NCI-H1092 treated with DMSO at 0.1 percent for 48 hours (cell line): ENCODE results near the gene FBLN2.

Source experiments
- DNase-seq: peaks from one replicate; lab custom pipeline; 2025; lab: John Stamatoyannopoulos, UW

The FBLN2 gene

GRCh38 chr3:13532085-13532484 is 16.8 kb upstream of the FBLN2 start:
- DNase-seq: no peak

DNA sequence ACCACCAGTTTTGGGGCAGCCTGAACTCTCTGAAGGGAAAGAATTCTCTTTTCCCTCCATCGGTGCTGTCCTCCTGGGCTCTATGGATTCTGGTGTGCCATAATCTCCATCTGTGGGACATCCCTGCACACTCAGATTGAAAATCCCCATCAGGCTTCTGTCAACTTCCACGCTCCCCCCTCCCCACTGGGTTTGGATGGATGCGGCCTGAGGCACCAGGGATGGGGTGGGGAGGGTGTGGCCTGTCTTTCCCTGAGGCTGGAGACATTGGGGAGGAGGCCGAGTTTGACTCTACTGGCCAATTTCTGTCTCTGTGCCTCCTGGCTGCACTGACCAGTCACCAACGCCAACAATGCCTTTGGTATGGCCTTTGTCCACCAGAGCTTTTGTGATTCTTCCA is 16.3 kb upstream of the FBLN2 start:
- DNase-seq: no peak

GRCh38 chr3:13533885-13534301 is 15.0 kb upstream of the FBLN2 start:
- DNase-seq: no peak

DNA sequence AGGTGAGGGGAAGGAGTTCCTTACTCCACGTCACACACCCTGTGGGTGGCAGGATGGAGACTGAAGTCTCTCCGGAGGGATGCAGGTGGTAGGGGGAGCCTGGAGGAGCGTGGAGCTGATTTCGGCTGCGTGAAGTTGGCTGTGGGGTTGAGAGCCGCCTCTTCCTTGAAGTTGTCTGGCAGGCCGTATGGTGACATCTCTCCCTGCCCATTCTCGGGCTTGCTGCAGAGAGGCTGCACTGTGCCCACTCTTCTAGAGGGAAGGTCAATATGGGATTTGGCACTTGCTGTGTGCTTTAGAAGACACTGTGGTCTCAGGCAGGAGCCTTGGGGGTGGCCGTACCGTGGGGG is 13.4 kb upstream of the FBLN2 start:
- DNase-seq: no peak

- DNase-seq: no peak
Observed at GRCh38 chr3:13535905-13536304, 13.0 kb upstream of the FBLN2 start.

DNA sequence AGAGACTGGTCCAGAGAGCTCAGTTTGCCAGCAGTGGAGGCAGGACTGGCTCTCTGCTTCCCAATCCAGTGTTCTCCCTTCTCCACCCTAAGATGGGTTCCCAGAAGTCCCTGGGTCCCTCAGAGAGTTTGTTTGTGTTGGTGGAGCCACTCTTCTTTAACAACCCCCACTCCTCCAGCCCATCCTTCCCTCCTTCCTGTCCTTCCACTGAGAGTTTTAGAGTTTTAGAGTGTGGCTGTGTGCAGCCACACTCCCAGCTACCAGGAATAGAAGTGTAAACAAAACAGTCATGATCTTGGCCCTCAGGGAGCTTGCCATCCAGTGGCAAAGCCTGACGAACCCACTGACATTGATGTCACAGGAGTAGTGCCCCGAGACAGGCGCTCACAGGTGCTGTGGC is 12.5 kb upstream of the FBLN2 start:
- no peak for DNase-seq

DNA sequence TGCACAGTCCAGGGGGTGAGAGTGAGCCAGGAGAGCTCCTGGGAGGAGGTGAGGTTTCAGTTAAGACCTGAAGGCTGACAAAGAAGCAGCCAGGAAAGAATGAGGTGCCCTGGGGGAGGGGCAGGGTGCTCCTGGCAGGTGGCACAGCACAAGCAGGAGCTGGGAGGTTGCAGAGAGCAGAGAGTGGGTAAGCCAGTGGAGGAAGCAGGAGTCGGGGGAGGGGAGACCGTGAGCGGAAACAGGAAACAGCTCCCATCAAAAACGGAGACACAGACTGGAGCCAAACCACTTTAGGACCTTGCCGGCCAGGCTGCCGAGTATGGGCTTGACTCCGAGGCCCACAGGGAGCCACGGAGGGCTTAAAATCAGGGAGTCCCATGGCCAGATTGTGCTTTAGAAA is 12.1 kb upstream of the FBLN2 start:
- no peak for DNase-seq

- no peak for DNase-seq
Observed at GRCh38 chr3:13537244-13537908, 11.5 kb upstream of the FBLN2 start.

GRCh38 chr3:13537909-13538296 is 11.0 kb upstream of the FBLN2 start:
- no peak for DNase-seq

DNA sequence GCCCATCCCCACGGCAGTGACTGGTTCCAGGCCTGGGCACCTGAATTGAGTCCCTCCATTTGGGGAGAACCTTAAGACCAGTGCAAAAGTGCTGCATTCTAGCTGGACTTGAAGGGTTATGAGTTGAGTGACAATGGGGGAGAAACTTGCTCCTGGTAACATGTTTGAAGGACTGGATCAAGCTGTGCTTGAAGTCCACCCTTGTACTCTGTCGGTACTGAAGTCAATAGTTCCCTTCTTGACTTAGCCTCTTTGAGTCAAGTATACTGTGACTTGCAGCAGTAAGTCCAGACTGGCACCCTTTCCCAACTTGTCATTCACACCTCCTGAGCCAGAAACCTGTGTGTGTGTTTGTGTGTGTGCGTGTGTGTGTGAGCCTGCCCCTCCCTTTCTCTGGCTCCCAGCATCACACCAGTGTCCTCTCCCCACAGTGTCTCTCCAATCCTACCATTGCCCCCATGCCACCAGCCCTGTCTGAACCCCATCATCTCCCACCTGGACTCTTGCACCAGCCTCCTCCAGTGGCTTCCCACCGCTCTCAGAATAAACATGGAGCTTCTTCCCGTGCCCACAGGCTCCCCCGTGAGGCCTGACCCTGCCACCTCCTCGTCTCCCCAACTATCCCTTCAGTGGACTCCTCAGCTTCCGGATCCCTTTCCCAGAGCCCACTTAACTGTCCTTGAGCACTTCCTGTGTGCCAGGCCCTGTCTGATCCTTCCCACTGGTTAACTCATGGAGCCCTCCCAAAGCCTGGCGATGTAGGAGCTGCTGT is 10.2 kb upstream of the FBLN2 start:
- no peak for DNase-seq

GRCh38 chr3:13539292-13539638 is 9.7 kb upstream of the FBLN2 start:
- no peak for DNase-seq

GRCh38 chr3:13539671-13540070 is 9.3 kb upstream of the FBLN2 start:
- DNase-seq: no peak

GRCh38 chr3:13540297-13540995 is 8.5 kb upstream of the FBLN2 start:
- DNase-seq: no peak

- DNase-seq: no peak
Observed at GRCh38 chr3:13541691-13542090, 7.2 kb upstream of the FBLN2 start.

DNA sequence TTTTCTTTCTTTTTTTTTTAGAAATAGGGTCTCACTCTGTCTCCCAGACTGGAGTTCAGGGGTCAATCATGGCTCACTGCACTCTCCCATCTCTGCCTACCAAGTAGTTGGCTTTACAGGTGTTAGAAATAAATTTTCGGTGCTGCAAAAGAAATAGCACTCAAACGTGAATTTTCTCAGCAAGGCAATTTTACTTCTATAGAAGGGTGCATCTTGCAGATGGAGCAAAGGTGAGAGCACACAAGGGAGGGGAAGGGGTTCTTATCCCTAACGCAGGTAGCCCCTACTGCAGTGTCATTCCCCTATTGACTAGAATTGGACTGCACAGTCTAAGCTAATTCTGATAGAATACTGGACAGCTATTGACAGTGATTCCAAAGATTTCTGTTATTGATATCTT is 6.8 kb upstream of the FBLN2 start:
- no peak for DNase-seq

DNA sequence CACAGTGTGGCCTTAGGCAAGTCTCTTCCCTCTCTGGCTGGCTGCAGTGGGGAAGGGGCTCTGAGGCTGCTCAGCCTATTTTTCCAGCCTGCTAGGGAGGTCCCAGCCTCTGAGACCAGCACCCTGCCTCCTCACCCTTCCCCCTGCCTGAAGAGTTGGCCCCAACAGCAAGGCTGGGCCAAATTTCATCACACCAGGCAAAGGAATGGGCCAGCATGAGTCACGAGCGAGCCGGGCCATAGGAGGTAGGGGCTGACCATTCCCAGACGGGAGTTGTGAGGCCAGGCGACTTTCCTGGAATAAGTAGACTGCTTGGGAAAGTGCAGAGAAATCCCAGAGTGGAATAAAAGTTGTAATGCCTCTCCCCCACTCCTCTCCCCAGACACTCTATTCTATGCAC is 5.7 kb upstream of the FBLN2 start:
- no peak for DNase-seq

DNA sequence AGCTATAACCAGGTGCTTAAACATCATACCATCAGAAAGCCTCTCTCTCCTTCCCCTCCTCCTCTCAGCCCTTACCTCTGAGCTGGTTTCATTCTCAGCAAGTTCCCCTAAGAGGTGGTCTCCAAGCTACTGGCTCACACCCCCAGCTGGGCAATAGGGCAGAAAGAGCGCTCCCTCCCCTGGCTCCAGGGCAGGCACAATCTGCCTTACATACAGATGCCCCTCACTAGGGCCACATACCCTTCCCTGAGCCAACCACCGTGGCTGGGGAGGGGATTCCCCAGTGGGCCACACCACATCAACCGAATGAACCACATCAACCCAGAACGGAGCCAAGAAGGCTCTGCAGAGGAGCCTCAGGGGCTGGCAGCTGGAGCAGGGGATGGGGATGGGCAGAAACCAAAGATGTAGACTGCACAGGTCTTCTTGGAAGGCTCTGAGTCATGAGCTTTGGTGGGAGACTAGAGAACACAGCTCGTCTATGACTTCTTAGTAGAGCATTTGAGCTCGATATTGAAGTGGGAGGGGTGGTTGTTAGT is 4.6 kb upstream of the FBLN2 start:
- no peak for DNase-seq

DNA sequence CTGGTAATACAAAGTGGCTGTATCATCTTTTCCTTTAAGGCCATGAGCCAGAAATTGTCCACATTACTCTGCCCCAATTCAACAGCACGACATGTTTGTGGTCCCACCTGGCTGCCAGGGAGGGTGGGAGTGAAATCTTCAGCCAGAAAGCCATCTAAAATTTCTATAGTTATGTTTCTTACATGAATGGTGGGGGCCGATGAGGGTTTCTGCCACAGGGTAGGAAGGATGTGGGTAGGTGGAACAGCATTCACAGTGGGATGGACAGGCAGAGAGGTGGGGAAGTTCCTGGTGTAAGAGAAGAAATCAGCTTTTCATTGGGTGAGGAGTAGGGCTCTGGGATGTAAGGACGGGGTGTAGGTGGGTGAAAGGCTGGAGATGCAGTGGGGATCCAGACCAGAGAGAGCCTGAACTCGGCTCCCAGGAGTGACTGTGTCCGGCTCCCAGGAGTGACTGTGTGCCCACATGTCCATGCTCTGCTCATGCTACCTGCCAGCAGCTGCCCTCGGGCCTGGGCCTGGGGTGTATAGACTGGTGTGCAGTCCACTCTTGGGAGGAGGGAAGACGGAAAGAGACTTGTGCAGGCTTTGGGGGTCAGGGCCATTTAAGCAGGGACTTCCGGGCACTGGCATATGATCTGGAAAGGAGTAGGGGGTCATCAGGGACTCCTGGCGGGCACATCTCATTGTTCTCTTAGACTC is 3.8 kb upstream of the FBLN2 start:
- DNase-seq: no peak

DNA sequence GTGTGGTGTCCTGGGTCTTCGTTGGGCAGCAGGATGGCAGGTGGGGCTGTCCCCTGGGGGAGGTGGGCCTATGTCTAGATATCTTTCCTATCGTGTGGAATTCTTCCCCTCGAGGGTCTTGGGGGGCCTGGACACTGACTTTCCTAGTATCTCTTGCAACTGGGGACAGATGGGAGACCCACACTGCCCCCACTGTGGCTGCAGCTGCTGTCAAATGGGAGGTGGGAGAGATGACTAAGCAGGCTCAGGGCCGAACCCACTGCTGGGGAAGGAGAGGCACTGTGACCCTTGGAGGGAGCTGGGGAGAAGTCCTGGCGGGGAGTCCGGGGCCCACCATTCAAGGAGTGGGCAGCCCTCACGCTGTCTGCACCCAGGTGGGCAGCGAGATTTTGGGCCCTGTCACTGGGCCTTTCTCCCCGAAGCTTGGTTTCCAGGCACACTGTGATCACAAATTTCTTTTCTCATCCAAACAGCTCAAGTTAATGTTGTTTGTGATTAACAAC is 2.9 kb upstream of the FBLN2 start:
- DNase-seq: no peak

- DNase-seq: no peak
Observed at GRCh38 chr3:13546667-13547171, 2.2 kb upstream of the FBLN2 start.

DNA sequence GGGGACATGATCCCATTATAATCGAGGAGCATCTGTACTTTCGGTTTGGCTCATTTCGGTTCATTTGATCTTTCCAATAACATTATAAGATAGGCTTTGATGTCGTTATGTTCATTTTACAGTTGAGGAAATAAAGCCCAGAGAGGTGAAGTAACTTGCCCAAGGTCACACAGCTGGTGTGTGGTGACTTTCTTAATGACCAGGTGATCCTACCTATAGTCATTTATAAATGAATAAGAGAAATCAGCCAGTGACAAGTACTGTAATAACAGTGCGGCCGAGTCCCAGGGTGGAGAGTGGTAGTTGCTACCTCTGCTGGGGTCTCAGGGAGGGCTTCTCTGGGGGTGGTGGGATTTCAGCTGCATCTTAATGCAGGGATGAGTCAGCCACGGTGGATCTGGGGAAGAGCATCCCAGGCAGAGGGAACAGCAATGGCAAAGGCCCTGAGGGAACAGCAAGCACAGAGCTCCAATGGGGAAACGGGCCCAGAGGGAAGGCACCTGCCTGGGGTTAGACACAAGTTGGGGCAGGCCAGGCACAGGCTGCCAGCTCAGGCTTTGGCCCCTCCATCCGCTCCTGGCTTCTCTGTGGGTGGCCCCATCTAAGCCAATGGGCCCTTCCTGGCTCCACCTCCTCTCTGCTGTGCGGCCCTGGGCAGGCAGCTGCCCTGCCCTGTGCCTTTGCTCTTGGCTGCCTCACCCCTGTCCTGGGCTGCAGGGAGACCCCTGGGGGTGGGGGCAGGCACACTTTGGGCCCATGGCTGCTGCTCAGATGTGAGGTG is 1.1 kb upstream of the FBLN2 start:
- DNase-seq: no peak
